ENCODE results near the gene FBL.

DNA sequence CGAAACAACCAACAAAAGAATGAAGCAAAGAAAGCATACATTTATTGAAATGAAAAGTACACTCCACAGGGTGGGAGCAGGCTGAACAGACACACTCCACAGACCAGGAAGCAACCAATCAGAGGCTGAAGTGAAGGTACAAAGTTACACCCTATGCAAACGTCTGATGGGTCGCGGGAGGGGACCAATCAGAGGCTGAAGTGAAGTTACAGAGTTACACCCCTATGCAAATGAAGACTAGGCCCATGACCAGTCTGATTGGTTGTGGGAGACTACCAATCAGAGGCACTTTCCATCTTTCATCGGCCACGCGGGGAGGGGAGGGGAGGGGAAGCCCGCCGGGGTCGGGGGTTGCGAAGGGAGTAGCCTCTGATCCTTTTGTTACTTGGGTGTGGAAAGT lies 12.4 kb upstream of the FBL start:
- TF ChIP-seq, protein P1, sequence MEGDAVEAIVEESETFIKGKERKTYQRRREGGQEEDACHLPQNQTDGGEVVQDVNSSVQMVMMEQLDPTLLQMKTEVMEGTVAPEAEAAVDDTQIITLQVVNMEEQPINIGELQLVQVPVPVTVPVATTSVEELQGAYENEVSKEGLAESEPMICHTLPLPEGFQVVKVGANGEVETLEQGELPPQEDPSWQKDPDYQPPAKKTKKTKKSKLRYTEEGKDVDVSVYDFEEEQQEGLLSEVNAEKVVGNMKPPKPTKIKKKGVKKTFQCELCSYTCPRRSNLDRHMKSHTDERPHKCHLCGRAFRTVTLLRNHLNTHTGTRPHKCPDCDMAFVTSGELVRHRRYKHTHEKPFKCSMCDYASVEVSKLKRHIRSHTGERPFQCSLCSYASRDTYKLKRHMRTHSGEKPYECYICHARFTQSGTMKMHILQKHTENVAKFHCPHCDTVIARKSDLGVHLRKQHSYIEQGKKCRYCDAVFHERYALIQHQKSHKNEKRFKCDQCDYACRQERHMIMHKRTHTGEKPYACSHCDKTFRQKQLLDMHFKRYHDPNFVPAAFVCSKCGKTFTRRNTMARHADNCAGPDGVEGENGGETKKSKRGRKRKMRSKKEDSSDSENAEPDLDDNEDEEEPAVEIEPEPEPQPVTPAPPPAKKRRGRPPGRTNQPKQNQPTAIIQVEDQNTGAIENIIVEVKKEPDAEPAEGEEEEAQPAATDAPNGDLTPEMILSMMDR (conservative IDR thresholded peaks at IDR 0.05; ENCODE audit: low read depth, low read length): no peak
- TF ChIP-seq CHD1 (IDR thresholded peaks at IDR 0.05; ENCODE audit: low read depth, low read length) (no peak), NFE2L2 (IDR thresholded peaks at IDR 0.05; ENCODE audit: low read depth, low read length) (no peak)
